Keratinocyte (primary cell): ENCODE results near the gene WRAP73. TPM values are rescaled to one million over a fixed set of nuclear protein-coding genes. Genes with fewer than 3 reads are reported as not detected.

ENCODE experiments used
- DNase-seq: peaks from one replicate; pipeline ENCODE4 v3.0.0-alpha.2; 2011; ENCODE audit warnings: low read depth, missing footprints, low spot score
- FAIRE-seq: peaks from 2 replicates; lab custom pipeline; 2011; peaks lifted over from hg19 to GRCh38; lab: Jason Lieb, UNC
- H2AFZ ChIP-seq: 2 replicates; pipeline ENCODE4 v1.6.0; 2012; ENCODE audit warnings: low read length, control low read depth, inconsistent platforms; ENCODE audit not compliant: control insufficient read depth
- H3K27ac ChIP-seq: 2 replicates; pipeline ENCODE4 v1.5.1; 2011; ENCODE audit warnings: low read length; ENCODE audit not compliant: control insufficient read depth, insufficient read depth
- H3K27me3 ChIP-seq: 3 replicates; pipeline ENCODE4 v1.6.0; 2011; ENCODE audit warnings: low read length; ENCODE audit not compliant: control insufficient read depth, insufficient read depth; ENCODE audit errors: extremely low read depth
- H3K36me3 ChIP-seq, 2 experiments: 2 replicates in 1 of 2; 3 replicates in 1 of 2; pipeline ENCODE4 v1.5.1; 2011; ENCODE audit warnings: low read length in 2 of 2, mild to moderate bottlenecking in 1 of 2; ENCODE audit not compliant: control insufficient read depth in 2 of 2, insufficient read depth in 2 of 2; ENCODE audit errors: extremely low read depth in 1 of 2
- H3K4me1 ChIP-seq: 3 replicates; pipeline ENCODE4 v1.5.1; 2011; ENCODE audit warnings: low read length; ENCODE audit not compliant: control insufficient read depth, insufficient read depth; ENCODE audit errors: extremely low read depth
- H3K4me2 ChIP-seq: 3 replicates; pipeline ENCODE4 v1.6.0; 2011; ENCODE audit warnings: low read depth, low read length; ENCODE audit not compliant: control insufficient read depth, insufficient read depth; ENCODE audit errors: extremely low read depth
- H3K4me3 ChIP-seq, 3 experiments: fragments of 200-600 bp in 1 of 3; sonication (generic) in 1 of 3; 2 replicates in 2 of 3; 3 replicates in 1 of 3; pipeline ENCODE4 v1.5.1; 2011 to 2016; ENCODE audit warnings: low read length in 3 of 3, mild to moderate bottlenecking in 3 of 3, control low read depth in 2 of 3, inconsistent platforms in 1 of 3, low read depth in 1 of 3, mixed read lengths in 1 of 3, mixed run types in 1 of 3, moderate library complexity in 1 of 3; ENCODE audit not compliant: control insufficient read depth in 2 of 3, insufficient read depth in 2 of 3; ENCODE audit errors: extremely low read depth in 1 of 3
- H3K79me2 ChIP-seq: 2 replicates; pipeline ENCODE4 v1.6.0; 2012; ENCODE audit warnings: low read length; ENCODE audit not compliant: control insufficient read depth, insufficient read depth
- H3K9ac ChIP-seq: 3 replicates; pipeline ENCODE4 v1.6.0; 2011; ENCODE audit warnings: low read length; ENCODE audit not compliant: control insufficient read depth, insufficient read depth; ENCODE audit errors: extremely low read depth
- H3K9me1 ChIP-seq: 3 replicates; pipeline ENCODE4 v1.6.0; 2011; ENCODE audit warnings: low read length; ENCODE audit not compliant: control insufficient read depth, insufficient read depth; ENCODE audit errors: extremely low read depth
- H3K9me3 ChIP-seq: 2 replicates; pipeline ENCODE4 v1.5.1; 2012; ENCODE audit warnings: low read depth, low read length; ENCODE audit not compliant: control insufficient read depth
- H4K20me1 ChIP-seq: 3 replicates; pipeline ENCODE4 v1.6.0; 2011; ENCODE audit warnings: low read length; ENCODE audit not compliant: control insufficient read depth, insufficient read depth; ENCODE audit errors: extremely low read depth
- EZH2 ChIP-seq: IDR thresholded peaks from one replicate; pipeline ENCODE4 v1.6.1; 2012; ENCODE audit warnings: inconsistent platforms, mild to moderate bottlenecking, low read length, moderate library complexity
- dilution Hi-C: fragments of 300-500 bp; cut with MboI; formaldehyde crosslinking; loops from one replicate; pipeline ENCODE4 v1.7.0; 2020; ENCODE audit warnings: low sequenced_read_pairs; ENCODE audit not compliant: extremely low pct_ligation_motif_present
- polyA plus RNA-seq, 5 experiments: library from polyadenylated mRNA; depleted of rRNA in 3 of 5; stranded (reverse) in 3 of 5; stranded (forward) in 1 of 5; unstranded in 1 of 5; fragments of >200 nt; gene quantifications; 1 replicate in 1 of 5; 2 replicates in 3 of 5; 3 replicates in 1 of 5; pipeline versions ENCODE4 v1.2.1 to v1.2.3, GENCODE V29; 2011 to 2012; ENCODE audit warnings: missing spikeins in 2 of 5, low read depth in 1 of 5, low replicate concordance in 1 of 5
- TF ChIP-seq, protein P1 (sequence below), 3 experiments: IDR thresholded peaks in 1 of 3; conservative IDR thresholded peaks in 1 of 3; optimal IDR thresholded peaks in 1 of 3; 2 replicates in 2 of 3; 3 replicates in 1 of 3; pipeline versions ENCODE3 to v1.5.1; 2011; ENCODE audit warnings: low read length in 3 of 3, mild to moderate bottlenecking in 3 of 3, moderate library complexity in 2 of 3, control low read depth in 1 of 3, inconsistent platforms in 1 of 3; ENCODE audit not compliant: insufficient read depth in 2 of 3; ENCODE audit errors: extremely low read depth in 1 of 3

WRAP73 gene
- polyA plus RNA-seq, 1 donor (not counting 4 experiments of a cell fraction or from before 2014, with no cell fraction given): 18.9 TPM

DNA sequence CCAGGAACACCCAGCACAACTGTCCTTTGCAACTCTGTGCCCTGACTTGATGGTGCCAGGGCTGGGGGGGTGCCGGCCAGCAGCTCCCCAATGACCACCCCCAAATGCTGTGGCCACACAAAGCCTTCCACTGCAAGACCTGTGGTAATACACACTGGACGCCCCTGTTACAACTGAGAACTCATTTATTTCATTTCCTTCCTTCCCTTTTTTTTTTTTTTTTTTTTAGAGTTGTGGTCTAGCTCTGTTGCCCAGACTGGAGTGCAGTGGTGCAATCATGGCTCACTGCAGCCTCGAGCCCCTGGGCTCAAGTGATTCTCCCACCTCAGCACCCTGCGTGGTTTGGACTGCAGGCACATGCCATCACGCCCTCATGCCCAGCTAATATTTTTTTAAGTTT lies 27.6 kb upstream of the WRAP73 start:
- no peaks in the 10 kb centered on the region for H3K9me1 ChIP-seq
- no peaks in the 10 kb centered on the region for H3K36me3 ChIP-seq
- H3K27me3 ChIP-seq: peaks cover 5% of the 10 kb centered on the region
- H3K9ac ChIP-seq: no peak overlapping the region
- TF ChIP-seq EZH2: no peak
- TF ChIP-seq, protein P1, sequence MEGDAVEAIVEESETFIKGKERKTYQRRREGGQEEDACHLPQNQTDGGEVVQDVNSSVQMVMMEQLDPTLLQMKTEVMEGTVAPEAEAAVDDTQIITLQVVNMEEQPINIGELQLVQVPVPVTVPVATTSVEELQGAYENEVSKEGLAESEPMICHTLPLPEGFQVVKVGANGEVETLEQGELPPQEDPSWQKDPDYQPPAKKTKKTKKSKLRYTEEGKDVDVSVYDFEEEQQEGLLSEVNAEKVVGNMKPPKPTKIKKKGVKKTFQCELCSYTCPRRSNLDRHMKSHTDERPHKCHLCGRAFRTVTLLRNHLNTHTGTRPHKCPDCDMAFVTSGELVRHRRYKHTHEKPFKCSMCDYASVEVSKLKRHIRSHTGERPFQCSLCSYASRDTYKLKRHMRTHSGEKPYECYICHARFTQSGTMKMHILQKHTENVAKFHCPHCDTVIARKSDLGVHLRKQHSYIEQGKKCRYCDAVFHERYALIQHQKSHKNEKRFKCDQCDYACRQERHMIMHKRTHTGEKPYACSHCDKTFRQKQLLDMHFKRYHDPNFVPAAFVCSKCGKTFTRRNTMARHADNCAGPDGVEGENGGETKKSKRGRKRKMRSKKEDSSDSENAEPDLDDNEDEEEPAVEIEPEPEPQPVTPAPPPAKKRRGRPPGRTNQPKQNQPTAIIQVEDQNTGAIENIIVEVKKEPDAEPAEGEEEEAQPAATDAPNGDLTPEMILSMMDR (optimal IDR thresholded peaks at IDR 0.05 in 1 of 3, IDR thresholded peaks at IDR 0.05 in 1 of 3, conservative IDR thresholded peaks at IDR 0.05 in 1 of 3; ENCODE audit: extremely low read depth in 1 of 3, insufficient read depth in 2 of 3, low read length in 3 of 3): no peak
- no peak overlapping the region for H3K4me2 ChIP-seq
- H3K79me2 ChIP-seq: no peaks in the 10 kb centered on the region
- no peaks in the 10 kb centered on the region for H4K20me1 ChIP-seq
- H3K9me3 ChIP-seq: no peaks in the 10 kb centered on the region
- no peak for DNase-seq
- H2AFZ ChIP-seq: no peak overlapping the region
- no peak overlapping the region for H3K4me3 ChIP-seq
- no peak overlapping the region for H3K27ac ChIP-seq
- dilution Hi-C loops: no loop called here
- FAIRE-seq: no peak
- peaks cover 9% of the 10 kb centered on the region for H3K4me1 ChIP-seq

DNA sequence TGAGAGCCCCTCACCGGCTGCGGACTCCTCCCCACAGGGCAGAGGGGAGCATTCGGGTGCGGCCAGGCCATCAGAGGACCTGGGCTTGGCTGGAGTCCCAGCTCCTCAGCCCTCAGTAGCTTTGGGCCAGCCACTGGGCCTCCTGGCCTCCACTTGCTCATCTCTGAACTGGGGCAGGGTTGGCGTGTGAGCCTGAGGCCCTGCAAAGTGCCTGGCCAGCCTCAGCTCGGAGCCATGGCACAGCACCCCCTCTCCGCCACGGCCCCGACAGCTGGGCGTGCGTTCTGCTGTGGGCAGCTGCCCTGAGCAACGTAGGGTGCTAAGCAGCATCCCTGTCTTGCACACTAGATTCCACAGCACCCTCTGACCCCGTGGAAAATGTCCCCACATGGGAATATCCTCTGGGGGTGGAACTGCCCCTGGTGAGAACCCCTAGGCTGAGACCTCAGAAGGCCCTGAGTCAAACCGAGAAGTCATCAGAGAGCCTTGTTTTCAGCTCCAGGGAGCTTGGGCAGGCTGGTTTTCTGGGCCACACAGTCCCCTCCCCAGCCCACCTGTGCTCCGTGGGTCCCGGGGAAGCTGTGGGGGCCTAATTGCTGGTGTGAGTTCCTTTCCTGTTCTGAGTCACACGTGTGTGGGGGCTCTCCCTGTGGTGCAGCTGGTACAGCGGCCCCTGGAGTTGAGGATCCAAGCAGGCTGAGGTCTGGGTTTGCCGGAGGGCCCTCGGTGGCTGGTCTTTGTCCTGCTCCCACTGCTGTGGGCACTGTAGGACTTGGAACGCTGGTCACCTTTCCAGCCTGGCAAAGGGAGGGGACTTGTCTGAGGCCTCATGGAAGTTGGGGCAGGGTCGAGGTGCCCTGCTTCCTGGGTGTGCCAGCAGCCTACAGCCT lies 26.9 kb upstream of the WRAP73 start:
- Histone ChIP-seq H3K4me1 (peaks cover 9% of the 10 kb centered on the region), H3K9me1 (no peaks in the 10 kb centered on the region), H3K9me3 (no peaks in the 10 kb centered on the region), H3K4me2 (no peak overlapping the region), H3K27me3 (peaks cover 11% of the 10 kb centered on the region), H4K20me1 (no peaks in the 10 kb centered on the region), H3K79me2 (no peaks in the 10 kb centered on the region), H3K4me3 (no peak overlapping the region), H2AFZ (no peak overlapping the region), H3K9ac (no peak overlapping the region), H3K36me3 (no peaks in the 10 kb centered on the region), H3K27ac (no peak overlapping the region)
- dilution Hi-C loops: no loop called here
- no peak for DNase-seq
- TF ChIP-seq, protein P1 (optimal IDR thresholded peaks at IDR 0.05 in 1 of 3, IDR thresholded peaks at IDR 0.05 in 1 of 3, conservative IDR thresholded peaks at IDR 0.05 in 1 of 3; ENCODE audit: extremely low read depth in 1 of 3, insufficient read depth in 2 of 3, low read length in 3 of 3): no peak
- no peak for TF ChIP-seq EZH2
- no peak for FAIRE-seq
